IPS DF 6.9 (cell line): Measurements from ENCODE around the gene AHCYL2.
"Not testable (repeated sequence)": the region's sequence is repeated elsewhere in the genome, so short reads cannot be mapped to it uniquely, and the experiment has no call there.

Experiments
- DNase-seq: peaks from one replicate; pipeline ENCODE4 v3.0.0-alpha.2; 2013; ENCODE audit warnings: low read depth, low spot score
- H3K27ac ChIP-seq: one replicate; pipeline ENCODE4 v1.5.1; 2013; ENCODE audit warnings: low read length, control low read depth
- H3K27me3 ChIP-seq: 2 replicates; pipeline ENCODE4 v1.6.1; 2013; ENCODE audit warnings: mild to moderate bottlenecking, low read length; ENCODE audit not compliant: control insufficient read depth, insufficient read depth
- H3K36me3 ChIP-seq: 2 replicates; pipeline ENCODE4 v1.6.1; 2013; ENCODE audit warnings: low read length; ENCODE audit not compliant: control insufficient read depth, insufficient read depth
- H3K4me1 ChIP-seq: 2 replicates; pipeline ENCODE4 v1.6.1; 2013; ENCODE audit warnings: low read length; ENCODE audit not compliant: control insufficient read depth, insufficient read depth
- H3K4me3 ChIP-seq: 2 replicates; pipeline ENCODE4 v1.5.1; 2013; ENCODE audit warnings: mild to moderate bottlenecking, low read length
- H3K9me3 ChIP-seq: 2 replicates; pipeline ENCODE4 v1.6.1; 2013; ENCODE audit warnings: low read length, inconsistent platforms; ENCODE audit not compliant: control insufficient read depth, insufficient read depth
- WGBS: extraction: QIAGEN DNeasy Blood & Tissue Kit; methylation state at CpG from one replicate; pipeline ENCODE4 v1.1.7; 2013; ENCODE audit warnings: mixed read lengths, missing lambda C conversion rate; ENCODE audit not compliant: insufficient read length, insufficient coverage; 5-methylcytosine and 5-hydroxymethylcytosine counted together

Gene AHCYL2

GRCh38 chr7:129437190-129437589 is 212.4 kb downstream of the AHCYL2 start:
- no CpG with 5 or more reads among the region's 5 CpGs for WGBS
- H3K27me3 ChIP-seq: no peaks in the 10 kb centered on the region; the same call in 1 of the 2 replicates
- no peaks in the 10 kb centered on the region; the same call in 1 of the 2 replicates for H3K4me1 ChIP-seq
- no peak overlapping the region for H3K4me3 ChIP-seq
- H3K27ac ChIP-seq: no peak overlapping the region
- H3K9me3 ChIP-seq: no peaks in the 10 kb centered on the region
- H3K36me3 ChIP-seq: no peaks in the 10 kb centered on the region
- no peak for DNase-seq

- no peak overlapping the region for H3K27ac ChIP-seq
- H3K9me3 ChIP-seq: no peaks in the 10 kb centered on the region
- H3K4me1 ChIP-seq: no peaks in the 10 kb centered on the region; the same call in 1 of the 2 replicates
- DNase-seq: no peak
- H3K4me3 ChIP-seq: no peak overlapping the region
- no CpG with 5 or more reads among the region's 6 CpGs for WGBS
- H3K27me3 ChIP-seq: no peaks in the 10 kb centered on the region; the same call in 1 of the 2 replicates
- no peaks in the 10 kb centered on the region for H3K36me3 ChIP-seq
These were observed 213.5 kb downstream of the AHCYL2 start for GRCh38 chr7:129438281-129438838.

- Histone ChIP-seq H3K27ac (no peak overlapping the region), H3K4me3 (no peak overlapping the region)
These were observed 214.2 kb downstream of the AHCYL2 start for GRCh38 chr7:129438839-129439651.

GRCh38 chr7:129439963-129440625 is 215.3 kb downstream of the AHCYL2 start:
- Histone ChIP-seq H3K4me3 (no peak overlapping the region), H3K27me3 (no peaks in the 10 kb centered on the region; the same call in 1 of the 2 replicates), H3K36me3 (no peaks in the 10 kb centered on the region), H3K9me3 (no peaks in the 10 kb centered on the region), H3K27ac (no peak overlapping the region), H3K4me1 (no peaks in the 10 kb centered on the region; the same call in 1 of the 2 replicates)
- 100% methylated on average over 1 of the region's 3 CpGs for WGBS
- no peak for DNase-seq

More at GRCh38 chr7:129438839-129439651, 214.2 kb downstream of the AHCYL2 start:
- no CpG with 5 or more reads among the region's 5 CpGs for WGBS
- H3K4me1 ChIP-seq: no peaks in the 10 kb centered on the region; the same call in 1 of the 2 replicates
- DNase-seq: no peak
- H3K36me3 ChIP-seq: no peaks in the 10 kb centered on the region
- no peaks in the 10 kb centered on the region for H3K9me3 ChIP-seq
- H3K27me3 ChIP-seq: no peaks in the 10 kb centered on the region; the same call in 1 of the 2 replicates

- no peak for DNase-seq
These were observed 218.8 kb downstream of the AHCYL2 start for GRCh38 chr7:129443612-129444011.

GRCh38 chr7:129444776-129445175 is 219.9 kb downstream of the AHCYL2 start:
- WGBS: no CpG with 5 or more reads among the region's 5 CpGs
- H3K36me3 ChIP-seq, DNase-seq, H3K4me3 ChIP-seq, H3K27ac ChIP-seq, H3K27me3 ChIP-seq, H3K9me3 ChIP-seq, H3K4me1 ChIP-seq: not testable (repeated sequence)

More at GRCh38 chr7:129443612-129444011, 218.8 kb downstream of the AHCYL2 start:
- no peak overlapping the region for H3K4me3 ChIP-seq
- no peak overlapping the region for H3K27ac ChIP-seq
- no peaks in the 10 kb centered on the region for H3K27me3 ChIP-seq
- WGBS: no CpG with 5 or more reads among the region's 2 CpGs
- H3K36me3 ChIP-seq: 0 out of 2 replicates have a peak, but pooled peaks cover 3% of the 10 kb centered on the region
- H3K9me3 ChIP-seq: no peaks in the 10 kb centered on the region
- H3K4me1 ChIP-seq: no peaks in the 10 kb centered on the region

- H3K36me3 ChIP-seq, H3K9me3 ChIP-seq, H3K4me3 ChIP-seq, DNase-seq, H3K27ac ChIP-seq, H3K4me1 ChIP-seq, H3K27me3 ChIP-seq: not testable (repeated sequence)
- WGBS: no CpG with 5 or more reads among the region's 2 CpGs
These were observed 222.1 kb downstream of the AHCYL2 start for GRCh38 chr7:129446925-129447324.

- no CpG with 5 or more reads among the region's 6 CpGs for WGBS
- DNase-seq, H3K27ac ChIP-seq, H3K36me3 ChIP-seq, H3K4me1 ChIP-seq, H3K4me3 ChIP-seq, H3K9me3 ChIP-seq, H3K27me3 ChIP-seq: not testable (repeated sequence)
These were observed 222.6 kb downstream of the AHCYL2 start for GRCh38 chr7:129447445-129447844.

- H3K9me3 ChIP-seq, H3K4me1 ChIP-seq, H3K27ac ChIP-seq, H3K27me3 ChIP-seq, H3K36me3 ChIP-seq, DNase-seq, H3K4me3 ChIP-seq: not testable (repeated sequence)
- no CpG with 5 or more reads among the region's 2 CpGs for WGBS
These were observed 223.8 kb downstream of the AHCYL2 start for GRCh38 chr7:129448608-129449007.

- no peaks in the 10 kb centered on the region for H3K4me1 ChIP-seq
- H3K27ac ChIP-seq: no peak overlapping the region
- H3K9me3 ChIP-seq: no peaks in the 10 kb centered on the region
- DNase-seq: no peak
- no peak overlapping the region for H3K4me3 ChIP-seq
- H3K27me3 ChIP-seq: no peaks in the 10 kb centered on the region
- peaks cover 3% of the 10 kb centered on the region; the same call in 1 of the 2 replicates for H3K36me3 ChIP-seq
These were observed 225.5 kb downstream of the AHCYL2 start for GRCh38 chr7:129450295-129450694.
